GM12878 (cell line): ENCODE results near the gene TIGD2. TPM values are rescaled to one million over a fixed set of nuclear protein-coding genes. Genes with fewer than 3 reads are reported as not detected.

ENCODE experiments used
- ATAC-seq: fragments of 200-7000 bp; cut with Tn5 transposase; 3 replicates; pipeline ENCODE4 v1.9.1; 2020; ENCODE audit warnings: mild to moderate bottlenecking, moderate library complexity
- BruUV-seq: library from RNA; stranded (reverse); fragments of 400-500 nt; replicated peaks from 2 replicates; lab custom pipeline; 2021; lab: Mats Ljungman, UMichigan
- CTCF ChIA-PET: fragments of 300-600 bp; sonication (Branson Sonifier 250); formaldehyde crosslinking; extraction: SDS; loops from one replicate; lab custom pipeline; 2021; ENCODE audit warnings: inconsistent platforms; lab: Yijun Ruan, JAX
- POLR2A ChIA-PET: fragments of 350-600 bp; formaldehyde crosslinking; extraction: SDS; loops from one replicate; lab custom pipeline; 2021; ENCODE audit warnings: inconsistent platforms; lab: Charles Lee
- RAD21 ChIA-PET: fragments of 300-600 bp; sonication (Branson Sonifier 250); formaldehyde crosslinking; loops from one replicate; lab custom pipeline; 2023; ENCODE audit warnings: antibody characterized with exemption; ENCODE audit not compliant: unreplicated experiment; lab: Charles Lee
- SMC1A ChIA-PET: fragments of 300-600 bp; sonication (Branson Sonifier 250); formaldehyde crosslinking; loops from one replicate; lab custom pipeline; 2023; ENCODE audit not compliant: unreplicated experiment, uncharacterized antibody; lab: Charles Lee
- DNase-seq: peaks from one replicate; pipeline ENCODE4 v3.0.0-alpha.2; 2011; ENCODE audit warnings: low read depth, low spot score
- FAIRE-seq: peaks from 3 replicates; lab custom pipeline; 2011; peaks lifted over from hg19 to GRCh38; lab: Jason Lieb, UNC
- H2AFZ ChIP-seq: 2 replicates; pipeline ENCODE4 v1.6.0; 2011; ENCODE audit warnings: low read depth, low read length, control low read depth; ENCODE audit not compliant: control insufficient read depth
- H3K27ac ChIP-seq: 2 replicates; pipeline ENCODE4 v1.5.1; 2011; ENCODE audit warnings: control low read depth; ENCODE audit not compliant: control insufficient read depth, insufficient read depth
- H3K27me3 ChIP-seq, 2 experiments: replicated peaks in 1 of 2; 2 replicates each; pipeline versions ENCODE4 v1.6.0 to v1.6.1; 2011; ENCODE audit warnings: low read length in 1 of 2; ENCODE audit not compliant: control insufficient read depth in 2 of 2, insufficient read depth in 2 of 2
- H3K36me3 ChIP-seq, 2 experiments: 2 replicates each; pipeline ENCODE4 v1.5.1; 2011; ENCODE audit warnings: low read length in 1 of 2; ENCODE audit not compliant: control insufficient read depth in 2 of 2, insufficient read depth in 2 of 2
- H3K4me1 ChIP-seq: 2 replicates; pipeline ENCODE4 v1.6.1; 2011; ENCODE audit warnings: mild to moderate bottlenecking, low read length, moderate library complexity, mixed read lengths; ENCODE audit not compliant: control insufficient read depth, insufficient read depth
- H3K4me2 ChIP-seq: 2 replicates; pipeline ENCODE4 v1.6.0; 2011; ENCODE audit warnings: control low read depth; ENCODE audit not compliant: control insufficient read depth, insufficient read depth
- H3K4me3 ChIP-seq: fragments of 200-600 bp; sonication (generic); 2 replicates; pipeline ENCODE4 v1.5.1; 2016
- H3K79me2 ChIP-seq: 2 replicates; pipeline ENCODE4 v1.6.0; 2011; ENCODE audit warnings: low read length; ENCODE audit not compliant: control insufficient read depth, insufficient read depth
- H3K9ac ChIP-seq: 2 replicates; pipeline ENCODE4 v1.8.0; 2011; ENCODE audit warnings: low read length, control low read depth, mixed read lengths; ENCODE audit not compliant: control insufficient read depth, insufficient read depth
- H3K9me3 ChIP-seq: replicated peaks from 3 replicates; pipeline ENCODE4 v1.5.1; 2011; ENCODE audit warnings: mild to moderate bottlenecking, low read length; ENCODE audit not compliant: control insufficient read depth, insufficient read depth
- H4K20me1 ChIP-seq: 2 replicates; pipeline ENCODE4 v1.6.0; 2011; ENCODE audit not compliant: control insufficient read depth, insufficient read depth
- IKZF1 ChIP-seq: fragments of 450-650 bp; conservative IDR thresholded peaks from 2 replicates; pipeline ENCODE4 v1.6.1; 2017; ENCODE audit warnings: antibody characterized with exemption, mild to moderate bottlenecking
- POU2F2 ChIP-seq: IDR thresholded peaks from 3 replicates; pipeline ENCODE4 v1.6.1; 2011; ENCODE audit warnings: low read depth, mild to moderate bottlenecking, low read length, borderline replicate concordance
- RFX5 ChIP-seq: IDR thresholded peaks from 2 replicates; pipeline ENCODE4 v1.6.1; 2011; ENCODE audit warnings: low read depth, low read length, improper control_type of control experiment
- WGBS: methylation state at CpG from one replicate; pipeline ENCODE4 v1.1.6; 2016; ENCODE audit warnings: low lambda C conversion rate; ENCODE audit not compliant: insufficient replicate concordance, insufficient coverage; ENCODE audit errors: missing lambda C conversion rate; 5-methylcytosine and 5-hydroxymethylcytosine counted together
- in situ Hi-C: fragments of 300-500 bp; cut with MboI; formaldehyde crosslinking; loops from 9 replicates; pipeline ENCODE4 v1.14.3; 2018; ENCODE audit warnings: mixed read lengths
- intact Hi-C: fragments of 100-400 bp; cut with micrococcal nuclease; formaldehyde crosslinking; loops from one replicate; pipeline ENCODE4 v1.14.2; 2022; ENCODE audit not compliant: unreplicated experiment
- polyA plus RNA-seq, 11 experiments: library from polyadenylated mRNA; depleted of rRNA in 4 of 11; unstranded in 6 of 11; stranded (reverse) in 5 of 11; fragments of >200 nt; fragmentation: Nextera tagmentation in 4 of 11; fragmentation: Illumina TruSeq in 1 of 11; extraction: Ambion mirVana in 4 of 11; extraction: Trizol in 1 of 11; gene quantifications; 1 replicate in 1 of 11; 2 replicates in 10 of 11; pipeline versions ENCODE4 v1.2.1 to v1.2.3, GENCODE V29; 2011 to 2016; ENCODE audit warnings: inconsistent platforms in 2 of 11, missing spikeins in 2 of 11, low read depth in 1 of 11
- total RNA-seq, 4 experiments: library from RNA; depleted of rRNA in 3 of 4; stranded (reverse); fragments of >200 nt in 3 of 4; fragmentation: Illumina TruSeq in 1 of 4; extraction: Trizol in 1 of 4; gene quantifications; 2 replicates each; pipeline versions ENCODE4 v1.2.1 to v1.2.3, GENCODE V29; 2013 to 2021

The TIGD2 gene
- total and polyA plus RNA-seq, 10 of the 15 experiments (the other 5 are each of a cell fraction or from before 2014, with no cell fraction given) = 2.4 to 8.4 (median 5.0) TPM

DNA sequence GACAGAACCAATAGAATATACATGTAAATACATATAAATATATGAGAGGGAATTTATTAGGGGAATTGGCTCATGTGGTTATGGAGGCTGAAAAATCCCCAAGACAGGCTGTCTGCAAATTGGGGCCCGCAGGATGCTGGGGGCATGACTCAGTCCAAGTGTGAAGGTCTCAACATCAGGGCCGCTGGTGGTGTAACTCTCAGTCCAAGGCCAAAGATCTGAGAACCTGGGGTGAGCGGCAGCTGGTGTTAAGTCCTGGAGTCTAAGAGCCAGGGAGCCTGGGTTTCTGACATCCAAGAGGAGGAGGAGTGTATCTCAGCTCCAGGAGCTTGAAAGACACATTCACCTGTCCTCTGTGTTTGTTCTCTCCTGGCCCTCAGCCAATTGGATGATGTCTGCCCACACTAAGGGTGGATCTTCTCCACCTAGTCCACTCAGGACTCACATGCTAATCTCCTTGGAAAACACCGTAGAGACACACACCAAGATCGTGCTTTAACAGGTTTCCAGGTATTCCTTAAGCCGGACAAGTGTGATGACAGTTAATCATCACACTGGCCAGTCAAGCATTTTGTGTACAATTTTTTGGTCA lies 28.9 kb downstream of the TIGD2 start:
- ChIA-PET POLR2A (interaction anchor here (1.0 kb wide), 1 partner anchor 11 kb away, joined by 5 read pairs; no protein-coding TSS in a partner anchor), RAD21 (interaction anchor here (1.6 to 2.8 kb wide), 2 partner anchors 25 to 27 kb away, joined by 7 read pairs; no protein-coding TSS in a partner anchor), CTCF (interaction anchor here (1.0 to 2.0 kb wide), 5 partner anchors 9 to 29 kb away, joined by 3 to 7 read pairs (median 5); partner anchors contain the start of gene TIGD2), SMC1A (interaction anchor here (1.0 to 3.6 kb wide), 9 partner anchors 9 to 320 kb away, joined by 3 to 16 read pairs (median 7); no protein-coding TSS in a partner anchor)
- no peaks in the 10 kb centered on the region for H3K79me2 ChIP-seq
- no peaks in the 10 kb centered on the region for H3K36me3 ChIP-seq
- 84% methylated on average over 6 of the region's 6 CpGs for WGBS
- no peaks in the 10 kb centered on the region for H3K27me3 ChIP-seq
- H4K20me1 ChIP-seq = no peaks in the 10 kb centered on the region
- H3K9ac ChIP-seq = no peak overlapping the region
- ATAC-seq (no peak), DNase-seq (no peak), FAIRE-seq (no peak)
- H3K4me3 ChIP-seq = no peak overlapping the region
- H3K4me2 ChIP-seq = no peak overlapping the region
- H3K9me3 ChIP-seq = no peaks in the 10 kb centered on the region; the same call in 2 of the 3 replicates
- no peaks in the 10 kb centered on the region for H3K4me1 ChIP-seq
- H3K27ac ChIP-seq = no peak overlapping the region
- H2AFZ ChIP-seq = no peak overlapping the region
- intact Hi-C loops = loop anchor here (10.0 kb wide), 1 partner anchor 1105 kb away; no protein-coding TSS in a partner anchor
- TF ChIP-seq POU2F2 (no peak), IKZF1 (0 out of 2 replicates have a peak, but pooled peaks have one; percentile 13), RFX5 (no peak)
- in situ Hi-C loops = no loop called here
- BruUV-seq = no TSS peak
